Stimulated activated CD4-positive, alpha-beta T cell treated with anti-CD3 and anti-CD28 coated beads, Interleukin-4, amount 100 ng/mL, for 48 hours (primary cell): ENCODE results near the gene MS4A4E.
"Not testable (repeated sequence)": the region's sequence is repeated elsewhere in the genome, so short reads cannot be mapped to it uniquely, and the experiment has no call there.

Experiments
- DNase-seq, 2 donors: peaks; one replicate each; pipeline ENCODE4 v3.0.0-alpha.2; 2020; ENCODE audit warnings: low read depth in 2 of 2

MS4A4E gene

DNA sequence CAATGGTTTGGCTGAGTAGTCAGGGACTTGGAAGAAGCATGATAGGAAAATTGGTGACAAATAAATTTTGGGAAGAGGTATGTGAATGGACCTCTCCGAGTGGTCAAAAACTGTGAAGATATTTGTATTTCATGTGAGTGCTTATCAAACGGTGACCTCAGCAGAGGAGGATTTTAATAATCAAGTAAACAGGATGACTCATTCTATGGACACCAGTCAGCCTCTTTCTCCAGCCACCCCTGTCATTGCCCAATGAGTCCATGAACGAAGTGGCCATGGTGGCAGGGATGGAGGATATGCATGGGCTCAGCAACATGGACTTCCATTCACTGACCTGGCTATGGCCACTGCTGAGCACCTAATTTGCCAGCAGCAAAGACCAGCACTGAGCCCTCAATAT lies 21.2 kb downstream of the MS4A4E start:
- no peak for DNase-seq

DNA sequence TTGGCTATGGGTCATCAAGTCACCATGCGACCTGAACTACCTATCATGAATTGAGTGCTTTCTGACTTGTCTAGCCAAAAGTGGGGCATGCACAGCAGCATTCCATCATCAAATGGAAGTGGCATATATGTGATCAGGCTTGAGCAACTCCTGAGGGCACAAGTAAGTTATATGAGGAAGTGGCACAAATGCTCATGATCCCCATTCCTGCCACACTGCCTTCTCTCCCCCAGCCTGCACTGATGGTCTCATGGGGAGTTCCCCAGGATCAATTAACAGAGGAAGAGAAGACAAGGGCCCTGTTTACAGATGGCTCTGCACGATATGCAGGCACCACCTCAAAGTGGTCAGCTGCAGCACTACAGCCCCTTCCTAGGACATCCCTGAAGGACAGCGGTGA lies 21.8 kb downstream of the MS4A4E start:
- DNase-seq, result no peak

- DNase-seq, result no peak
These were observed 28.6 kb downstream of the MS4A4E start for GRCh38 chr11:60214386-60214785.

GRCh38 chr11:60211206-60211605 lies 31.7 kb downstream of the MS4A4E start:
- no peak for DNase-seq

GRCh38 chr11:60209977-60210376 lies 33.0 kb downstream of the MS4A4E start:
- no peak for DNase-seq

DNA sequence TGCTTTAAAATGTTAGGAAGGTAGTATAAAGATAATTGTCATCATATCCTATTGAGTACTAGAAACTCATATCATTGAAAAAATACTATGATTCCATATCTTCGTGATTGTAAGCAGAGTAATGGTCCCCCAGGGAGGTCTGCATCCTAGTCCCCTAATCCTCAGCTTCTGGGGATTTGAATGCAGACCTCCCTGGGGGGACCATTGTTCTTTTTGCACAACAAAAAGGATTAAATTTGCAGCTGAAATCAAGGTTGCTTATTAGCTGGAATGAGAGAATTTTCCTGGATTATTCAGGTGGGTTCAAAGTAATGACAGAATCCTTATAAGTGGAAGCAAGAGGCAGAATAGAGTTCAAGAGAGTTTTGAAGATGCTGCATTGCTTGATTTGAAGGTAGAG lies 34.0 kb downstream of the MS4A4E start:
- DNase-seq, result no peak

DNA sequence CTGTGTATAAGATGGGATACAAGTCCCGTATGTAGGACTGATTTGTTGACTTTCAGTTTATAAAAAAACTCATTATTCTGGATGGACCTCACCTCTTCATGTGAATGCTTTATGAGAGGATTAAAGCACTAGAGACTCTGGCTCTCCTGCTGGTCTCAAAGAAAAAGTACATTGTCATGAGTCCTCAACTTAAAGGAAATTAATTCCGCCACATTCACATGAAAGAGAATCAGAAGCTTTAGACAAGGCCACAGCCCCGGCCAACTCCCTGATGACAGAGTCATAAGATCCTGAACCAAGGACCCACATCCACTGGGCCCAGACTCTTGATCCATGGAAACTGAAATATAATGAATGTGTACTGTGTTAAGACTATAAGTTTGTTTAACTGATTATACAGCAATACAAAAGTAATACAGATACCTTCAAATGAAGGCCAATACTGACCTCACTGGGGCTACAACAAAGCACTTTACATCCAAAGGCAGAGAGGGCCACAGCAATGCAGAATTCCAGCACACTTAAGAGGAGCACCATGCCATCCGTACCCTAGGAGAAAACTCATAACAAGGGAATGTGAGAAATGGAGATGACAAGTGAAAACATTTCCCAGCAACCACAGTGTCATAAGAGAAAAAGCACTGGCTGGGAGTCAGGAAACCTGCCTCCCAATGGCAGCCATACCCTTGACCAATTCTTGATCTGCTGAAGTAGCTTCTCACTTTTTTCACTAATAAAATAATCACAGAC lies 34.6 kb downstream of the MS4A4E start:
- no peak for DNase-seq

GRCh38 chr11:60206616-60207015 lies 36.3 kb downstream of the MS4A4E start:
- no peak for DNase-seq

DNA sequence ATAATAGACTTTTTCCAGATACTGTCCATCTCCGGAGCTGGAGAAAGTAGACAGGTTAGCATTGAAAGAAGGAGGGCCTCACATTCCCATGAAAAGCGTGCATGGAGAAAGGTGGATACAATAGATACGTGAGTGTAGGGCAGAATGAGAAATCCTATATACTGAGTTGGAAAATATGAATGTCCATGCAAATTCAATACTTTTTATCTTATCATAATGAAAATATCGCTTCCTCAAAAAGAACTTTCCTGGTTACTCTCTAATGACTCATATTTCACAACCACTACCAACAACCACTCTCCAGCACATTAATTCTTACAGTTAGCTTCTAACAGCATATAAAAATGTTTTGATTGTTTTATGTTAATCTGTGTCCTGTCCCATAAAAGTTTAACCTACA lies 38.0 kb downstream of the MS4A4E start:
- no peak for DNase-seq

GRCh38 chr11:60201334-60201733 lies 41.6 kb downstream of the MS4A4E start:
- not testable (repeated sequence) for DNase-seq

- DNase-seq, result no peak
These were observed 45.5 kb downstream of the MS4A4E start for GRCh38 chr11:60197442-60197841.

- no peak for DNase-seq
These were observed 47.0 kb downstream of the MS4A4E start for GRCh38 chr11:60195923-60196368.

DNA sequence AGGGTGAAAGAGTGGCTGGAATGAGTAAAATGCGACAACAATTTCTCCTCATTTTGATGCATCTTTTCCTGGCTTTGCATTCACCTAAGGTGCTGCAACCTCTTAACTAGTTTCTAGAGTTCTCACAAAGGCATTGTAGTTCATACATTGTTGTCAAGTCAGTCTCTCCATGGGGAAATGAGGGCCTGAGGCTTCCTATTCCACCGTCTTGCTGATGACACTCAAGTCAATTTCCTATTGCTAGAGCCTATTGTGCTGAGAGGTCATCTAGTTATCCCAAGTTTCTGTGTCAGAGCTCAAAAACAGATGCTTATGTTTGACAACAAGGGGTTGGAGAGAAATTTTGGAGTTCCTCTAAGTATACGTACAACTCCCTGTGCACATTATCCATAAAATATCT lies 48.4 kb downstream of the MS4A4E start:
- DNase-seq, result no peak

GRCh38 chr11:60193687-60194433 lies 49.1 kb downstream of the MS4A4E start:
- peak; percentile 62 for DNase-seq

DNA sequence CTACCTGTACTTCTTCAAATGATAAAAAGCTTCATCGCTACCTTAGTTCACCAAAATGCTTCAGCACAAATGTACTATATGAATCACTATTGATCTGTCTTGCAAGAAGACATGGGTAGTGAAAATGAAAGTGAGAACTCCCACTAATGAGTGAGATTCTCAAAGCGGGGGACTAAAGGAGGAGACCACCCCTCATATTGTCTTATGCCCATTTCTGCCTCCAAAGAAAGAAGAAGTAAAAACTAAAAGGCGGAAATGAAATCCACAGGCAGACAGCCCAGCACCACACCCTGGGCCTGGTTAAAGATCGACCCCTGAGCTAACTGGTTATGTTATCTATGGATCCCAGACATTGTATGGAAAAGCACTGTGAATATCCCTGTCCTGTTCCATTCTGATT lies 50.4 kb downstream of the MS4A4E start:
- DNase-seq, result not testable (repeated sequence)

DNA sequence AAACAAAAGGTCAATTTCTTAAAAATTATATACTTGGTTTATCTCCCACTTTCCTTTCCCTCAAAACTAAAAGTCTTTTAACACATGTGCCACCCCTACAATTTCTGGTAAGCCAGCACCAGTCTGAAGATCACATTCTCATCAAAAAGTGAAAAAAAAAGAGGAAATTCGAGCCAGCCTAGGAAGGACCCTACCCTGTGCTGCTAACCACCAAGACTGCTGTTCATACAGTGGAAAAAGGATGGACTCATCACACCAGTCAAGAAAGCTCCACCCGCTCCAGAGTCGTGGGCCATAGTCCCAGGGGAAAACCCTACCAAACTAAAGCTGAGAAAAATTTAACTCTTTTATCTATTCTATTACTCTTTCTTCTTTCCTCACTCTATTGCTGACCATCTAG lies 54.5 kb downstream of the MS4A4E start:
- DNase-seq, result not testable (repeated sequence)

DNA sequence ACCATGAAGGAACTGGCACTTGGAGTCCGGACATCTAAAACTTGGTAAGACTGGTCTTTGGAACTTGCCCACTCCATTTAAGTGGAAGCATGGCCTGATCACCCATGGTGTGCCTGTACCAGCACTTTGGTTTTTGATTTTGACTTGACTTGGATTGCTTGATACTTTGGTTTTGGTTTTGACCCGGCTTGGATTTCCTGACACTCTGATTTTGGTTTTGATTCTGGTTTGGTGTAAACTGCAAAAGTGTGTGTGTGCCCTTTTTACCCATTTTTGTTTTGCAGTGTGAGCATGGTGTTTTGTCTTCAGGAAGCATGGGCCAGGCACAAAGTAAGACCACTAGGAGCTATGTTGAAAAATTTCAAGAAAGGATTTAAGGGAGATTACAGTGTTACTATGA lies 56.8 kb downstream of the MS4A4E start:
- DNase-seq, result not testable (repeated sequence)

DNA sequence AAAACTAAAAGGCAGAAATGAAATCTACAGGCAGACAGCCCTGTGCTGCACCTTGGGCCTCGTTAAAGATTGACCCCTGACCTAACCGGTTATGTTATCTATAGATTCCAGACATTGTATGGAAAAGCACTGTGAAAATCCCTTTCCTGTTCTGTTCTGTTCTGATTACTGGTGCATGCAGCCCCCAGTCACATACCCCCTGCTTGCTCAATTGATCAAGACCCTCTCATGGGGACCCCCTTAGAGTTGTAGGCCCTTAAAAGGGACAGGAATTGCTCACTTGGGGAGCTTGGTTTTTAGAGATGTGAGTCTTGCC lies 57.5 kb downstream of the MS4A4E start:
- not testable (repeated sequence) for DNase-seq

GRCh38 chr11:60184824-60185511 lies 58.0 kb downstream of the MS4A4E start:
- DNase-seq, result no peak

DNA sequence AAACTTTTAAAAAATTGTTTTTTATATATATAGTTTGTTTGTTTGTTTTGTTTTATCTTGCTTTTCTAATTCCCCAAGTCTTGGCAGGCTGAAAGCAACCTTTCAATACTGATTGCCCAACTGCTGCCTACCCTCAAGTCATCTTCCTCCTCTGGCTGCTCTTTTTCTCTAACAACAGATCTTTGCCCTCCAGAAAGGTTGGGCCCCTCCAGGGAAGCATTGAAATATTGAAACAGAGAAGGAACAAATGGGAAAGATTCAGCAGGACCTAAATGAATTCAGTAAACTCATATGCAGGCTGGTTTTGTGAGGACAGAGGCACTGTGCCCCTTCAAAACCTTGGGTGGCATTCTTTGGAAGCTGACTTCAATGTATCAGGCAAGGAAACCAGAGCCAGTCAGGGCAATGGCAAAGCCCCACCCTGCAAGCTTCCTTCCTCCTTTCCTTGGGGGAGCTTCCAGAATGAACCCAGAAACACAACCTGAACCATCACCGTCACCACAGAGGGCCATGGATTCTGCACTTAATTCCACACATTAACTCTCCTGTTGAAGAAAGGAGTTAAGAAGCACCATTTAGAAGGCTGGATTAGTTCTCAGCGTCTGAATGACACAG lies 59.2 kb downstream of the MS4A4E start:
- DNase-seq, result no peak

DNA sequence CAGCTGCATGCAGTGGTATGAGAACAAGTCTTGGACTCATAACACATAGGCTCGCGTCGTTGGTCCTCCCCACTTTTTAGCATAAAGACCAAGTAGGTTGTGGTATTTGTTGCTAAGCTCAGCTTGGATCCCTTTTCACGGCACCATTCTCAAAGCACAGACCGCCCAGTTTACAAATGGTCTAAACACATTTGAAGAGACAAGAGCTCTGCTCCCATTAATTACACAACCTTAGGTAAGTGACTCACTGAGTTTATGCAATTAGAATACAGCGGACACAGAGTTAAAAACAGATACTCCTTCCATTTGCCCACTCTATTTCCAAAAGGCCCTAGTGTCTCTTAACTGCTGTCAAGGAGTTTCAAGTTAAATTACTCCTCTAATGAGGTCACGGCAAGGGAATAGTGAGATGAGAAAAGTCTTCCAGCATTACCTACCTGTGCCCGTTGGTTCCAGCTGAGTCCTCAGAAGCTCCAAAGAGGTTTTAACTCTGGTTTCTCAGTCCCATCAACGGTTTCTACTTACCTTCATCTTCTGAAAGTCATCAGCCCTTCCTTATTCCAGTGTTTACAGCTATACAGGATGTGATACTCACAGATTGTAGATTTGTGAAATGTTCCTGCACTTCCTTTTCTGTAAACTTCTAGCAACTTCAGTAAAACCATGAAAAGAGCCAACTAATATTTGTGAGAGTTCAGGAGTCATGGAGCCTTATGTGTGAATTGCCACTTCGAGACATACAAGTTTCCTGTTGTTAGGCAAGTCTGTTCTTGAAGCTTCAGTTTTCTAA lies 60.2 kb downstream of the MS4A4E start, which contains the start of gene MS4A6A:
Gene MS4A6A (minus strand): TSS at position 543 of the 790 bp plus-strand sequence. CDS start 1,356 bp downstream, outside the sequence.
- DNase-seq, result no peak
